Upper lobe of right lung (tissue), 1 donor: ENCODE data around the gene PARP3. TPM values are rescaled to one million over a fixed set of nuclear protein-coding genes. Genes with fewer than 3 reads are reported as not detected.

Source experiments
- ATAC-seq: fragments of 200-7000 bp; cut with Tn5 transposase; one replicate; pipeline ENCODE4 v1.9.1; 2020; ENCODE audit warnings: mild to moderate bottlenecking, moderate library complexity
- DNase-seq: peaks from one replicate; pipeline ENCODE4 v3.0.0-alpha.2; 2020
- H3K27ac ChIP-seq: fragments of 200-600 bp; one replicate; pipeline ENCODE4 v1.8.0; 2022
- H3K27me3 ChIP-seq: fragments of 200-600 bp; one replicate; pipeline ENCODE4 v1.8.0; 2022; ENCODE audit warnings: mild to moderate bottlenecking
- H3K36me3 ChIP-seq: fragments of 200-600 bp; one replicate; pipeline ENCODE4 v1.8.0; 2022
- H3K4me1 ChIP-seq: fragments of 200-600 bp; one replicate; pipeline ENCODE4 v1.8.0; 2022
- H3K4me3 ChIP-seq: fragments of 200-600 bp; one replicate; pipeline ENCODE4 v1.8.0; 2022; ENCODE audit warnings: mild to moderate bottlenecking
- H3K9me3 ChIP-seq: fragments of 200-600 bp; one replicate; pipeline ENCODE4 v1.8.0; 2022
- intact Hi-C: fragments of 100-400 bp; cut with DNase I; formaldehyde crosslinking; loops from one replicate; pipeline ENCODE4 v1.11.0; 2022
- total RNA-seq: library from RNA; stranded (reverse); fragmentation: NEBNext Ultra II Directional; extraction: Animal tissue kit (Norgen Biotek cat#: 25700); gene quantifications from one replicate; pipeline ENCODE4 v1.2.1, GENCODE V29; 2021
- TF ChIP-seq, protein P1 (sequence below): fragments of 200-600 bp; IDR thresholded peaks from one replicate; pipeline ENCODE4 v1.8.0; 2022; ENCODE audit warnings: antibody characterized with exemption
- donor health status: DM: no; HTN: yes; CAD: no; lungs with severe emphysema.

The PARP3 gene
- total RNA-seq, 1 donor from 2014 or later: 20.9 TPM

DNA sequence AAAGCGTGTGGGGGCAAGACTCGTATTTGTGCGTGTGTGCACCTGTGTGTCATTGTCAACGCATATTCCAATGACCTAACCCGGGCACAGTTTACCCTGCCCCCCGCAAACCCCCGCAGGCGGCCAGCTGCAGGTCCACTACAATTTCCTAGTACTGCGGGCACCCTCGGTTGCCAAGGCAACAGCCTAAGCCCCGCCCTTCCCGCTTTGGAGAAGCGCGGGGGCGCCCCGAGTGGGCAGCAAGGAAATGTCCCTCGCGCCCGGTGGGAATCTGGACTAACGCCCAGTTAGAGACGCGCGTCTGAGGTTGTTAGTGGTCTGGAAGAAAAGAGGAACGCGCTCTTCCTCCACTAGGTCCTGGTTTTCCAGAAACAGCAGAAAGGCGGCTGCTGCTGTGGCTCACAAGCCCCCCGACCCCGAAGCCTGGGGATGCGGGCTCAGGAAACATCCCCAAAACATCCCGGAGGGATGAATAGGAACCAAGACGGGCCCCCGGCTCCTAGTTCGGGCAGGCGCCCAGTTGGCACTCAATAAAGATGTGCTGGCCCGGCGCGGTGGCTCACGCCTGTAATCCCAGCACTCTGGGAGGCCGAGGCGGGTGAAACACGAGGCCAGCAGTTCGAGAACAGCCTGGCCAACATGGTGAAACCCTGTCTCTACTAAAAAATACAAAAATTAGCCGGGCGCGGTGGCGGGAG, 33.8 kb downstream of the PARP3 start:
- Histone ChIP-seq H3K9me3 (no peaks in the 10 kb centered on the region), H3K4me3 (peak overlapping the region; percentile 72), H3K27me3 (no peaks in the 10 kb centered on the region), H3K4me1 (peaks cover 21% of the 10 kb centered on the region), H3K27ac (peak overlapping the region; percentile 93), H3K36me3 (no peaks in the 10 kb centered on the region)
- TF ChIP-seq, protein P1, sequence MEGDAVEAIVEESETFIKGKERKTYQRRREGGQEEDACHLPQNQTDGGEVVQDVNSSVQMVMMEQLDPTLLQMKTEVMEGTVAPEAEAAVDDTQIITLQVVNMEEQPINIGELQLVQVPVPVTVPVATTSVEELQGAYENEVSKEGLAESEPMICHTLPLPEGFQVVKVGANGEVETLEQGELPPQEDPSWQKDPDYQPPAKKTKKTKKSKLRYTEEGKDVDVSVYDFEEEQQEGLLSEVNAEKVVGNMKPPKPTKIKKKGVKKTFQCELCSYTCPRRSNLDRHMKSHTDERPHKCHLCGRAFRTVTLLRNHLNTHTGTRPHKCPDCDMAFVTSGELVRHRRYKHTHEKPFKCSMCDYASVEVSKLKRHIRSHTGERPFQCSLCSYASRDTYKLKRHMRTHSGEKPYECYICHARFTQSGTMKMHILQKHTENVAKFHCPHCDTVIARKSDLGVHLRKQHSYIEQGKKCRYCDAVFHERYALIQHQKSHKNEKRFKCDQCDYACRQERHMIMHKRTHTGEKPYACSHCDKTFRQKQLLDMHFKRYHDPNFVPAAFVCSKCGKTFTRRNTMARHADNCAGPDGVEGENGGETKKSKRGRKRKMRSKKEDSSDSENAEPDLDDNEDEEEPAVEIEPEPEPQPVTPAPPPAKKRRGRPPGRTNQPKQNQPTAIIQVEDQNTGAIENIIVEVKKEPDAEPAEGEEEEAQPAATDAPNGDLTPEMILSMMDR: peak; percentile 23
- intact Hi-C loops: no loop called here
- ATAC-seq (peak; percentile 22), DNase-seq (peak; percentile 88)

DNA sequence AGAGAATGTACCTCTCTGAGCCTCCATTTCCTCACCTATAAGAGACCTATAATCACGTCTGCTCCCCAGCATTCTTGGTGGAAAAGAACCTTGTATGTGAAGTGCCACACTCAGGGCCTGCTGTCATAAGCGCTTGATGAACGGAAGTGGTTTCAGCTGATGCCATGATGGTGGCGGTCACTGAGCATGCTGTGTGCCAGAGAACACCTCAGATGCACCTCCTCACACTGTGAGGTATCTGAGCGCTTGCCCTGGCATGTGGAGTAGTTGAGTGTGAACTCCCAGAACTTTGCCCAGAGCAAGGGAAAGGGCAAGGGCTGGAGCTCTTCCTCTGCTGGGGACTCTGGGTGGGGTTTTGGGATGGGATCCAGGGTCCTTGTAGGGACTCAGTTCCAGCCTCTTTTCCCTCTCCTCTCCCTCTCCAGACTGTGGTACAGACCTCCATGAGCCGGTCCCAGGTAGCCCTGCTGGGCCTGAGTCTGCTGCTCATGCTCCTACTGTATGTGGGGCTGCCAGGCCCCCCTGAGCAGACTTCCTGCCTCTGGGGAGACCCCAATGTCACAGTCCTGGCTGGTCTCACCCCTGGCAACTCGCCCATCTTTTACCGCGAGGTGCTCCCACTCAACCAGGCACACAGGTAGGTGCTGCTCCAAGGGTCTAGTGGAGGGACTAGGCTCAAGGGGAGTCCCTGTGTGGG, 35.4 kb downstream of the PARP3 start:
- H3K27ac ChIP-seq: no peak overlapping the region
- DNase-seq (no peak), ATAC-seq (no peak)

DNA sequence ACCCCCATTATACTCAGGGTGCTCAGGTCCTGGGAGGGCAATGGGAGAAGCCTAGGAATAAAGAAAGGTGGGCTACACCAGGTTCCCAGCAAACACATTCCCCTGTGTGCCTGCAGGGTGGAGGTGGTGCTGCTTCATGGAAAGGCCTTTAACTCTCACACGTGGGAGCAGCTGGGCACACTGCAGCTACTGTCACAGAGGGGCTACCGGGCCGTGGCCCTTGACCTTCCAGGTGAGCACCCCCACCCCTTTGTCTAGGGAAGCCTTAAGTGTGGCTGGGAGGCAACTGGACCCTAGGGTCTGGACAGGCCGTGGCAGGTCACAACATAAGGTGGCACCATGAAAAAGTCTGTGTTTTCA, 36.0 kb downstream of the PARP3 start:
- Histone ChIP-seq H3K27me3 (no peaks in the 10 kb centered on the region), H3K4me1 (peaks cover 34% of the 10 kb centered on the region), H3K36me3 (no peaks in the 10 kb centered on the region), H3K27ac (no peak overlapping the region), H3K9me3 (no peaks in the 10 kb centered on the region), H3K4me3 (no peak overlapping the region)
- intact Hi-C loops: no loop called here
- ATAC-seq (no peak), DNase-seq (no peak)
- TF ChIP-seq, protein P1: no peak

More for the DNA sequence above, 35.4 kb downstream of the PARP3 start:
- intact Hi-C loops: no loop called here
- Histone ChIP-seq H3K4me3 (no peak overlapping the region), H3K36me3 (no peaks in the 10 kb centered on the region), H3K27me3 (no peaks in the 10 kb centered on the region), H3K4me1 (peaks cover 35% of the 10 kb centered on the region), H3K9me3 (no peaks in the 10 kb centered on the region)
- TF ChIP-seq, protein P1: no peak

DNA sequence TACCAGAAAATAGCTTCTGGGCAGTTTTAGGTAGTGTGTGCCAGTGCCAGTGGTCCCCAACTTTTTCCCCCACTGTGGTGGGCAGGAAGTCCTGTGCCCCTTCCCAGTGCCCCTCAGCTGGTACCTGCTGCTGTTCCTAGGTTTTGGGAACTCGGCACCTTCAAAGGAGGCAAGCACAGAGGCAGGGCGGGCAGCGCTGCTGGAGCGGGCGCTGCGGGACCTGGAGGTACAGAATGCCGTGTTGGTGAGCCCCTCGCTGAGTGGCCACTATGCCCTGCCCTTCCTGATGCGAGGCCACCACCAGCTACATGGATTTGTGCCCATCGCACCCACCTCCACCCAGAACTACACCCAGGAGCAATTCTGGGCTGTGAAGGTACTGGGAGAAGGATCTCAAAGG, 38.1 kb downstream of the PARP3 start:
- intact Hi-C loops: no loop called here
- no peak for DNase-seq
- Histone ChIP-seq H3K27ac (no peak overlapping the region), H3K4me3 (no peak overlapping the region), H3K9me3 (no peaks in the 10 kb centered on the region), H3K4me1 (peaks cover 33% of the 10 kb centered on the region), H3K27me3 (no peaks in the 10 kb centered on the region), H3K36me3 (no peaks in the 10 kb centered on the region)
- no peak for ATAC-seq
- TF ChIP-seq, protein P1: no peak

DNA sequence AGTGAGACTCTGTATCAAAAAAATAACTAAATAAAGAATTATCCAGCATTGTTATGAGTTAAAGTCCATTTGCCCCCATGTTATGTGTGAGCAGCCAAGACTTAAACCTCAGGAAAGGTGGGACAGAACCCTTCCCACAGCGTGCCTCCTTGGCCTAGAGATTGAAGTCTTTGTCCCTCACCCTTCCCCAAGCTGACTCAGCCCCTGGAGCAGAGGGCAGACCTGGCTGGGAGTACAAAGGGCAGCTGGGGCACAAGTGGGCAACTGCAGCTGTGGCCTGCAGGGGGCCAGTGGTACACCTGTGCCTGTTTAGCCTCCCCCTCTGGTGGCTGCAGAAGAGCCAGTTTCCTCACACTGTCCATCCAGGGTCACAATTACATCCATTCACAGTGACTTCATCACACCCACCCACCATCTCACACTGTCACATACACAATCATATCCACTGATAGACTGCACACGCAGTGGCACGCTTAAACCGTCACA, 40.2 kb downstream of the PARP3 start:
- Histone ChIP-seq H3K4me3 (peak overlapping the region; percentile 70), H3K9me3 (no peaks in the 10 kb centered on the region), H3K27ac (peak overlapping the region; percentile 93), H3K4me1 (peaks cover 24% of the 10 kb centered on the region), H3K27me3 (no peaks in the 10 kb centered on the region), H3K36me3 (no peaks in the 10 kb centered on the region)
- intact Hi-C loops: no loop called here
- DNase-seq (peak; percentile 76), ATAC-seq (peak; percentile 46)
- TF ChIP-seq, protein P1: peak; percentile 50
